GM12878 (cell line): Measurements from ENCODE around the gene SYK.

Experiments used
- GABPA ChIP-seq: IDR thresholded peaks from 2 replicates; pipeline ENCODE4 v1.6.1; 2014; ENCODE audit warnings: antibody characterized with exemption, low read depth, mild to moderate bottlenecking, inconsistent platforms
- TF ChIP-seq, protein P1 (sequence below), 3 experiments: IDR thresholded peaks in 2 of 3; conservative IDR thresholded peaks in 1 of 3; 2 replicates each; pipeline ENCODE4 v1.5.1; 2011; ENCODE audit warnings: low read depth in 3 of 3, low read length in 3 of 3, mild to moderate bottlenecking in 3 of 3, control low read depth in 2 of 3, moderate library complexity in 2 of 3, inconsistent platforms in 1 of 3, mixed read lengths in 1 of 3; ENCODE audit not compliant: control insufficient read depth in 2 of 3, insufficient read depth in 1 of 3; ENCODE audit errors: extremely low read depth in 1 of 3
- TF ChIP-seq, protein P2 (sequence below): fragments of 450-650 bp; formaldehyde crosslinking; IDR thresholded peaks from 2 replicates; pipeline ENCODE4 v1.5.0; 2022; ENCODE audit warnings: mild to moderate bottlenecking, missing genetic modification characterization

DNA sequence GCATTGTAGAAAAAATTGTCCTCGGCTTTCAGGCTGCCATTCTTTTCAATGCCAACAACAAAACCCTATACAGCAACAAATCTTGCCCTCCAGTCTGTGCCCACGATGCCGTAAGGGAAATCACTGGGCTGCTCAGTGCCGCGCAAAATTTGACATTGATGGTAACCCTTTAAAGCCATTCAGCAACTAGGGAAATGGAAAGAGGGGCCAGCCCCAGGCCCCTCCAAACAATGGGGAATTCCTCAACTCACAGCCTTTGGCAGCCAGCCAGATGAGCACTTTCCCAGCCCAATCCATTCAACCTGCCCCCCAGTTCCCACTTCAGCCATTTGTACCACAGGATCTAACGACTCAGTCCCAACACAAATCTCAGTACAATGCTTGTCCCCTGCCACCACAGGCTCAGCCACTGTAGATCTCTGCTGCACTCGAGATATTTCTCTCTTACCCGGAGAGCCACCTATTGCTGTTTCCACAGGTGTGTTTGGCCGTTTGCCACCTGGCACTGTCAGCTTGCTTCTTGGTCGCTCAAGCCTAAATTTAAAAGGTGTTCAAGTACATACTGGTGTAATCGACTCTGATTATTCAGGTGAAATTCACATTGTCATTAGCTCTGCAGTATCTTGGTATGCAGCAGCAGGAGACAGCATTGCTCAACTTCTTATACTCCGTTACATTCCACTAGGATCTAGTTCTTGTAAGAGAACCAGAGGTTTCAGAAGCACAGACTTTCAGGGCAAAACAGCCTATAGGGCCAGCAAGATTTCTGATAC is 103.3 kb downstream of the SYK start:
- TF ChIP-seq, protein P1, sequence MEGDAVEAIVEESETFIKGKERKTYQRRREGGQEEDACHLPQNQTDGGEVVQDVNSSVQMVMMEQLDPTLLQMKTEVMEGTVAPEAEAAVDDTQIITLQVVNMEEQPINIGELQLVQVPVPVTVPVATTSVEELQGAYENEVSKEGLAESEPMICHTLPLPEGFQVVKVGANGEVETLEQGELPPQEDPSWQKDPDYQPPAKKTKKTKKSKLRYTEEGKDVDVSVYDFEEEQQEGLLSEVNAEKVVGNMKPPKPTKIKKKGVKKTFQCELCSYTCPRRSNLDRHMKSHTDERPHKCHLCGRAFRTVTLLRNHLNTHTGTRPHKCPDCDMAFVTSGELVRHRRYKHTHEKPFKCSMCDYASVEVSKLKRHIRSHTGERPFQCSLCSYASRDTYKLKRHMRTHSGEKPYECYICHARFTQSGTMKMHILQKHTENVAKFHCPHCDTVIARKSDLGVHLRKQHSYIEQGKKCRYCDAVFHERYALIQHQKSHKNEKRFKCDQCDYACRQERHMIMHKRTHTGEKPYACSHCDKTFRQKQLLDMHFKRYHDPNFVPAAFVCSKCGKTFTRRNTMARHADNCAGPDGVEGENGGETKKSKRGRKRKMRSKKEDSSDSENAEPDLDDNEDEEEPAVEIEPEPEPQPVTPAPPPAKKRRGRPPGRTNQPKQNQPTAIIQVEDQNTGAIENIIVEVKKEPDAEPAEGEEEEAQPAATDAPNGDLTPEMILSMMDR (IDR thresholded peaks at IDR 0.05 in 2 of 3, conservative IDR thresholded peaks at IDR 0.05 in 1 of 3; ENCODE audit: control insufficient read depth in 2 of 3, extremely low read depth in 1 of 3, insufficient read depth in 1 of 3, low read depth in 3 of 3, low read length in 3 of 3): no peak
- no peak for TF ChIP-seq GABPA
- TF ChIP-seq, protein P2, sequence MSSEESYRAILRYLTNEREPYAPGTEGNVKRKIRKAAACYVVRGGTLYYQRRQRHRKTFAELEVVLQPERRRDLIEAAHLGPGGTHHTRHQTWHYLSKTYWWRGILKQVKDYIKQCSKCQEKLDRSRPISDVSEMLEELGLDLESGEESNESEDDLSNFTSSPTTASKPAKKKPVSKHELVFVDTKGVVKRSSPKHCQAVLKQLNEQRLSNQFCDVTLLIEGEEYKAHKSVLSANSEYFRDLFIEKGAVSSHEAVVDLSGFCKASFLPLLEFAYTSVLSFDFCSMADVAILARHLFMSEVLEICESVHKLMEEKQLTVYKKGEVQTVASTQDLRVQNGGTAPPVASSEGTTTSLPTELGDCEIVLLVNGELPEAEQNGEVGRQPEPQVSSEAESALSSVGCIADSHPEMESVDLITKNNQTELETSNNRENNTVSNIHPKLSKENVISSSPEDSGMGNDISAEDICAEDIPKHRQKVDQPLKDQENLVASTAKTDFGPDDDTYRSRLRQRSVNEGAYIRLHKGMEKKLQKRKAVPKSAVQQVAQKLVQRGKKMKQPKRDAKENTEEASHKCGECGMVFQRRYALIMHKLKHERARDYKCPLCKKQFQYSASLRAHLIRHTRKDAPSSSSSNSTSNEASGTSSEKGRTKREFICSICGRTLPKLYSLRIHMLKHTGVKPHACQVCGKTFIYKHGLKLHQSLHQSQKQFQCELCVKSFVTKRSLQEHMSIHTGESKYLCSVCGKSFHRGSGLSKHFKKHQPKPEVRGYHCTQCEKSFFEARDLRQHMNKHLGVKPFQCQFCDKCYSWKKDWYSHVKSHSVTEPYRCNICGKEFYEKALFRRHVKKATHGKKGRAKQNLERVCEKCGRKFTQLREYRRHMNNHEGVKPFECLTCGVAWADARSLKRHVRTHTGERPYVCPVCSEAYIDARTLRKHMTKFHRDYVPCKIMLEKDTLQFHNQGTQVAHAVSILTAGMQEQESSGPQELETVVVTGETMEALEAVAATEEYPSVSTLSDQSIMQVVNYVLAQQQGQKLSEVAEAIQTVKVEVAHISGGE (CRISPR knock-in tag): no peak
